Transverse colon (tissue), 4 donors: ENCODE results near the gene COL4A6. TPM values are rescaled to one million over a fixed set of nuclear protein-coding genes. Genes with fewer than 3 reads are reported as not detected.
A peak's percentile ranks its signal among the peaks of the same experiment; 100 is the strongest.

Source experiments
- DNase-seq: peaks from one replicate; pipeline ENCODE4 v3.0.0-alpha.2; 2019
- H3K27ac ChIP-seq, 4 donors: fragments of 200-600 bp; sonication (generic); 2 replicates each; pipeline ENCODE4 v1.5.1; 2016 to 2018; ENCODE audit warnings: inconsistent platforms in 4 of 4
- H3K27me3 ChIP-seq: fragments of 200-600 bp; sonication (generic); 2 replicates; pipeline ENCODE4 v1.5.1; 2017; ENCODE audit warnings: inconsistent platforms
- H3K36me3 ChIP-seq, 4 donors: fragments of 200-600 bp; sonication (generic); 2 replicates each; pipeline ENCODE4 v1.5.1; 2017 to 2019; ENCODE audit warnings: inconsistent platforms in 4 of 4
- H3K4me1 ChIP-seq, 4 donors: fragments of 200-600 bp; sonication (generic); 2 replicates each; pipeline ENCODE4 v1.5.1; 2017 to 2020; ENCODE audit warnings: inconsistent platforms in 4 of 4
- H3K4me3 ChIP-seq, 4 donors: fragments of 200-600 bp; sonication (generic); 1 replicate in 1 of 4; 2 replicates in 3 of 4; pipeline versions ENCODE4 v1.5.1 to v1.6.1; 2017 to 2019; ENCODE audit warnings: inconsistent platforms in 4 of 4
- H3K9me3 ChIP-seq, 2 donors: fragments of 200-600 bp; sonication (generic); 2 replicates each; pipeline ENCODE4 v1.5.1; 2017 to 2019; ENCODE audit warnings: inconsistent platforms in 2 of 2
- EP300 ChIP-seq: sonication (generic); formaldehyde crosslinking; IDR thresholded peaks from one replicate; pipeline ENCODE4 v1.6.1; 2017; ENCODE audit warnings: antibody characterized with exemption, low read depth
- POLR2A ChIP-seq: fragments of 450-650 bp; IDR thresholded peaks from one replicate; pipeline ENCODE4 v1.6.1; 2016; ENCODE audit warnings: antibody characterized with exemption, mild to moderate bottlenecking, moderate library complexity
- POLR2AphosphoS5 ChIP-seq, 3 donors: sonication (generic); formaldehyde crosslinking; IDR thresholded peaks; one replicate each; pipeline ENCODE4 v1.6.1; 2016; ENCODE audit warnings: antibody characterized with exemption in 3 of 3
- WGBS, 2 donors: methylation state at CpG; one replicate each; pipeline ENCODE4 v1.1.5; 2018; ENCODE audit warnings: low coverage in 1 of 2; 5-methylcytosine and 5-hydroxymethylcytosine counted together
- in situ Hi-C, 4 donors: fragments of 200-750 bp; cut with MboI; loops; one replicate each; pipeline versions ENCODE4 v1.15.0 to v1.15.1; 2017; ENCODE audit warnings: low sequenced_read_pairs in 3 of 4, low pct_ligation_motif_present in 1 of 4, low pct_unique_long_range_greater_than_20kb in 1 of 4
- intact Hi-C: fragments of 100-400 bp; cut with DNase I; formaldehyde crosslinking; loops from one replicate; pipeline ENCODE4 v1.15.1; 2023; ENCODE audit warnings: low total_unique reads
- total RNA-seq, 4 donors: library from RNA; depleted of rRNA; stranded (reverse); fragments of >200 nt; gene quantifications; one replicate each; pipeline ENCODE4 v1.1.0, GENCODE V29; 2016
- TF ChIP-seq, protein P1 (sequence below), 5 experiments: fragments of 200-600 bp in 3 of 5; fragments of 450-650 bp in 2 of 5; sonication (generic) in 3 of 5; IDR thresholded peaks; 1 replicate in 2 of 5; 2 replicates in 3 of 5; pipeline ENCODE4 v1.5.1; 2016 to 2017; ENCODE audit warnings: antibody characterized with exemption in 5 of 5, inconsistent platforms in 3 of 5, mild to moderate bottlenecking in 2 of 5, moderate library complexity in 1 of 5

Gene COL4A6
- total RNA-seq, 4 donors from 2014 or later = 0.32 to 0.75 (median 0.57) TPM

DNA sequence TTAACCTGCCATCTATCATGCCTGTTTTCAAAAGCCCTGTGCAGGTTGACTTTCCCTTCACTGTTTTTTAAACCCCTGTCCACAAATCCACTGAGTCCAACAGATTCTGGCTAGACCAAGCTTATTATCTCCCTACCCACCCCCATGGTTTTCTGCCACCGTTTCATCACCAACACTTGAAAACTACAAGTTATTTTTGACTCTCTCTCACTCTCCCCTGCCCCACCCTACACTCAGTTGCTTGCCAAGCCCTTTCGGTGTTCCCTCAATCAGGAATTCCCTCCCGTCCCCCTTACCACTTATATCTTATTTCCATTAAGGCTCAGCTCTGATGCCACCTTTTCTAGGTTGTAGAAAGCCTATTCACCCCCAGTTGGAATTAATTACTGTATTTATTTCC lies 316.9 kb downstream of the COL4A6 start:
- H3K27ac ChIP-seq = no peak overlapping the region
- in situ Hi-C loops = no loop called here
- no peak for DNase-seq
- H3K4me3 ChIP-seq = no peak overlapping the region
- H3K36me3 ChIP-seq = no peaks in the 10 kb centered on the region
- intact Hi-C loops = no loop called here
- H3K9me3 ChIP-seq = no peaks in the 10 kb centered on the region
- peaks cover 0 to 8% (median 2%) of the 10 kb centered on the region in 4 donors for H3K4me1 ChIP-seq
- TF ChIP-seq, protein P1, sequence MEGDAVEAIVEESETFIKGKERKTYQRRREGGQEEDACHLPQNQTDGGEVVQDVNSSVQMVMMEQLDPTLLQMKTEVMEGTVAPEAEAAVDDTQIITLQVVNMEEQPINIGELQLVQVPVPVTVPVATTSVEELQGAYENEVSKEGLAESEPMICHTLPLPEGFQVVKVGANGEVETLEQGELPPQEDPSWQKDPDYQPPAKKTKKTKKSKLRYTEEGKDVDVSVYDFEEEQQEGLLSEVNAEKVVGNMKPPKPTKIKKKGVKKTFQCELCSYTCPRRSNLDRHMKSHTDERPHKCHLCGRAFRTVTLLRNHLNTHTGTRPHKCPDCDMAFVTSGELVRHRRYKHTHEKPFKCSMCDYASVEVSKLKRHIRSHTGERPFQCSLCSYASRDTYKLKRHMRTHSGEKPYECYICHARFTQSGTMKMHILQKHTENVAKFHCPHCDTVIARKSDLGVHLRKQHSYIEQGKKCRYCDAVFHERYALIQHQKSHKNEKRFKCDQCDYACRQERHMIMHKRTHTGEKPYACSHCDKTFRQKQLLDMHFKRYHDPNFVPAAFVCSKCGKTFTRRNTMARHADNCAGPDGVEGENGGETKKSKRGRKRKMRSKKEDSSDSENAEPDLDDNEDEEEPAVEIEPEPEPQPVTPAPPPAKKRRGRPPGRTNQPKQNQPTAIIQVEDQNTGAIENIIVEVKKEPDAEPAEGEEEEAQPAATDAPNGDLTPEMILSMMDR (IDR thresholded peaks at IDR 0.05) = no peak
- H3K27me3 ChIP-seq = no peaks in the 10 kb centered on the region
- WGBS, 2 donors = 45% methylated on average over 3 of the region's 3 CpGs; no CpG with 5 or more reads in 1 of the 2 donors

DNA sequence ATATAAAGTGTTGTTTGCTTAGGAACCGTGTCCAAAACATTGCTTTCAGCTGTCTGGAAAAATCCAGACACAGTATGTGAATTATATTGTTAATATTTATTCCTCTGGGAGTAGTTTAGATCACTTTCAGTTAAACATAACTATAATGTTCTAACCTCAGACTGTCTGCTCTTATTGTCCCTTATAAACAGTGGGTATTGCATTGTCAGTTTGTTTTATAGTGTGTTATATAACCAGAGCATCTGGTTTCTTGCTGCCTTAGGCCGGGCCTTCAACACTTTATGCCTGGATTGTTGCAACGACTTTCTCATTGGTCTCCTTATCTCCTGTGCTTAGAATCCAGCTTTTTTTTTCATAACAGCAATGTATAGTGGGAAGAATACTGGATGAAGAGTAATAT lies 320.2 kb downstream of the COL4A6 start:
- Histone ChIP-seq H3K36me3 (no peaks in the 10 kb centered on the region), H3K9me3 (no peaks in the 10 kb centered on the region), H3K27ac (peak overlapping the region in 3 of 4 donors; percentile 26 to 60 (median 26)), H3K4me3 (no peak overlapping the region), H3K4me1 (peaks cover 0 to 8% (median 2%) of the 10 kb centered on the region in 4 donors), H3K27me3 (no peaks in the 10 kb centered on the region)
- WGBS, 2 donors = 27 to 59% methylated on average over 3 of the region's 3 CpGs
- in situ Hi-C loops = no loop called here
- TF ChIP-seq POLR2AphosphoS5 (IDR thresholded peaks at IDR 0.05) (peak in 2 of 3 donors; percentile 39 to 58), EP300 (no peak), POLR2A (no peak)
- TF ChIP-seq, protein P1 (IDR thresholded peaks at IDR 0.05) = no peak
- intact Hi-C loops = no loop called here
- peak; percentile 20 for DNase-seq

DNA sequence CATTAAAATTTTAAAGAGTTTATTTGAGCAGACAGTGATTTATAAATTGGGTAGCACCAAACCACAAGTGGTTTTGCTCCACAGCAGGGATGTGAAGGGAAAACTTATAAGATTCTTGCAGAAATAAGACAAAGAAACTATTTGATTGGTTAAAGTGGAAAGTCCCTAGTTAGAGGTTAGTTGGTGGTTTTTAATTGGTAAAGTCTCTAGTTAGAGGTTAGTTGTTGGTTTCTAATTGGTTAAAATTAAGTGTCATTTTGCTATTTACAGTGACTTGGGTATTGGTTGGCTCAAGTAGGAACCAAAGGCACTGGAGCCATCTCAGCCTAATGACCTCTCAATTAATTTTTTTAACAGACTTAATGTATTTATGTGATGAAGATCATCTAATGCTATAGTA lies 323.7 kb downstream of the COL4A6 start:
- no peak overlapping the region for H3K4me3 ChIP-seq
- H3K27ac ChIP-seq = no peak overlapping the region
- H3K9me3 ChIP-seq = no peaks in the 10 kb centered on the region
- H3K27me3 ChIP-seq = no peaks in the 10 kb centered on the region
- intact Hi-C loops = no loop called here
- H3K36me3 ChIP-seq = no peaks in the 10 kb centered on the region
- peaks cover 0 to 8% (median 2%) of the 10 kb centered on the region in 4 donors for H3K4me1 ChIP-seq
- in situ Hi-C loops = no loop called here
- TF ChIP-seq, protein P1 (IDR thresholded peaks at IDR 0.05) = no peak
- TF ChIP-seq POLR2AphosphoS5 (IDR thresholded peaks at IDR 0.05) = no peak
- TF ChIP-seq EP300 = no peak
- TF ChIP-seq POLR2A = no peak
- DNase-seq = no peak

Other genes starting within 250 kb of the COL4A6 start
- 1 to 10 TPM in 3 of 4 donors, under 1 TPM in 1; 0.75 to 8.1 (median 2.8) TPM for gene COL4A5, start 1.4 kb upstream of the COL4A6 start, total RNA-seq